Measurements from ENCODE around the gene M1AP. TPM values are rescaled to one million over a fixed set of nuclear protein-coding genes. Genes with fewer than 3 reads are reported as not detected.
A peak's percentile ranks its signal among the peaks of the same experiment; 100 is the strongest.

Gene M1AP
- total RNA-seq, 1 donor from 2014 or later = not detected

- DNase-seq = no peak
Observed at GRCh38 chr2:74546004-74546403, 102.1 kb downstream of the M1AP start.

- no peak for DNase-seq
Observed at GRCh38 chr2:74544634-74545033, 103.5 kb downstream of the M1AP start.

GRCh38 chr2:74542978-74543377, 105.2 kb downstream of the M1AP start:
- no peak for DNase-seq

- no peak for DNase-seq
Observed at GRCh38 chr2:74540291-74540690, 107.8 kb downstream of the M1AP start.

- no peak for DNase-seq
Observed at GRCh38 chr2:74538881-74539339, 109.2 kb downstream of the M1AP start.

- no peak for DNase-seq
Observed at GRCh38 chr2:74537140-74537539, 111.0 kb downstream of the M1AP start.

GRCh38 chr2:74536166-74536950, 111.8 kb downstream of the M1AP start:
- DNase-seq = no peak

- DNase-seq = no peak
Observed at GRCh38 chr2:74535440-74535965, 112.6 kb downstream of the M1AP start.

- DNase-seq = no peak
Observed at GRCh38 chr2:74534411-74534810, 113.7 kb downstream of the M1AP start.

- DNase-seq = no peak
Observed at GRCh38 chr2:74533464-74533863, 114.7 kb downstream of the M1AP start.

- DNase-seq = no peak
Observed at GRCh38 chr2:74532222-74532621, 115.9 kb downstream of the M1AP start.

- no peak for DNase-seq
Observed at GRCh38 chr2:74531666-74532065, 116.5 kb downstream of the M1AP start.

- peak; percentile 20 for DNase-seq
Observed at GRCh38 chr2:74530239-74531187, 117.6 kb downstream of the M1AP start.

- peak; percentile 99 for DNase-seq
Observed at GRCh38 chr2:74529357-74530238, 118.5 kb downstream of the M1AP start, which contains the start of the genes AUP1 and HTRA2. Gene AUP1, minus strand, starts transcription at chr2:74529706. Its CDS starts 77 bp downstream, at chr2:74529629. Gene HTRA2, plus strand, starts transcription at chr2:74529933. Its CDS starts 74 bp downstream, at chr2:74530007.

- DNase-seq = no peak
Observed at GRCh38 chr2:74528600-74529356, 119.4 kb downstream of the M1AP start.

- no peak for DNase-seq
Observed at GRCh38 chr2:74527741-74528140, 120.4 kb downstream of the M1AP start.

- DNase-seq = no peak
Observed at GRCh38 chr2:74526649-74527230, 121.4 kb downstream of the M1AP start.

- no peak for DNase-seq
Observed at GRCh38 chr2:74525717-74526648, 122.1 kb downstream of the M1AP start, which contains the start of gene DQX1. Gene DQX1, minus strand, starts transcription at chr2:74526231. Its CDS starts 502 bp downstream, at chr2:74525729.

All from occipital lobe (tissue), 2 donors.